RWPE1 (cell line): ENCODE measurements around the gene NDUFAF4.

Experiments used
- CTCF ChIA-PET: fragments of 350-600 bp; sonication (Branson Sonifier 250); formaldehyde crosslinking; extraction: SDS; loops from one replicate; lab custom pipeline; 2021; lab: Yijun Ruan, JAX
- POLR2A ChIA-PET: fragments of 400-600 bp; formaldehyde crosslinking; extraction: SDS; loops from one replicate; lab custom pipeline; 2020; ENCODE audit warnings: antibody characterized with exemption; ENCODE audit not compliant: low non-redundant PET; lab: Yijun Ruan, JAX
- DNase-seq: peaks from one replicate; pipeline ENCODE4 v3.0.0; 2012; ENCODE audit warnings: low spot score
- H3K27ac ChIP-seq: fragments of 450-650 bp; 2 replicates; pipeline ENCODE4 v1.5.1; 2017
- CTCF ChIP-seq: fragments of 450-650 bp; conservative IDR thresholded peaks from 2 replicates; pipeline ENCODE4 v1.5.1; 2017; ENCODE audit warnings: low read depth, mild to moderate bottlenecking

NDUFAF4 gene

GRCh38 chr6:96852605-96853004 is 45.1 kb downstream of the NDUFAF4 start:
- no peak for TF ChIP-seq CTCF
- CTCF ChIA-PET: no interaction called here
- H3K27ac ChIP-seq: no peak overlapping the region
- DNase-seq: no peak
- POLR2A ChIA-PET: no interaction called here

- TF ChIP-seq CTCF: no peak
- CTCF ChIA-PET: no interaction called here
Observed at GRCh38 chr6:96851858-96852257, 45.8 kb downstream of the NDUFAF4 start.

GRCh38 chr6:96849615-96850014 is 48.1 kb downstream of the NDUFAF4 start:
- no peak for TF ChIP-seq CTCF
- no peak for DNase-seq
- ChIA-PET CTCF (interaction anchor here (0.6 kb wide), 1 partner anchor 19 kb away, joined by 3 read pairs; no protein-coding TSS in a partner anchor), POLR2A (no interaction called here)
- no peak overlapping the region for H3K27ac ChIP-seq

More at GRCh38 chr6:96851858-96852257, 45.8 kb downstream of the NDUFAF4 start:
- POLR2A ChIA-PET: no interaction called here
- H3K27ac ChIP-seq: no peak overlapping the region
- DNase-seq: no peak

GRCh38 chr6:96844530-96844929 is 53.2 kb downstream of the NDUFAF4 start:
- POLR2A ChIA-PET: no interaction called here
- CTCF ChIA-PET: no interaction called here
- no peak for DNase-seq
- H3K27ac ChIP-seq: no peak overlapping the region
- TF ChIP-seq CTCF: no peak

GRCh38 chr6:96841345-96841744 is 56.3 kb downstream of the NDUFAF4 start:
- POLR2A ChIA-PET: no interaction called here
- TF ChIP-seq CTCF: no peak
- CTCF ChIA-PET: interaction anchor here (0.6 to 0.7 kb wide), 2 partner anchors 319 to 1037 kb away, joined by 3 read pairs; no protein-coding TSS in a partner anchor

More at GRCh38 chr6:96841345-96841744, 56.3 kb downstream of the NDUFAF4 start:
- no peak for DNase-seq
- no peak overlapping the region for H3K27ac ChIP-seq
